K562 (cell line): ENCODE measurements around the gene CYP11A1.

ENCODE experiments used
- CTCF ChIP-seq, 3 experiments: IDR thresholded peaks in 2 of 3; conservative IDR thresholded peaks in 1 of 3; 2 replicates each; pipeline ENCODE4 v1.5.1; 2011 to 2012; ENCODE audit warnings: low read length in 3 of 3, mild to moderate bottlenecking in 3 of 3, control low read depth in 2 of 3, improper control_type of control experiment in 1 of 3, inconsistent platforms in 1 of 3, low read depth in 1 of 3, mixed read lengths in 1 of 3, moderate library complexity in 1 of 3; ENCODE audit not compliant: insufficient read depth in 2 of 3
- JUN ChIP-seq, 2 experiments: sonication (generic) in 1 of 2; formaldehyde crosslinking in 1 of 2; IDR thresholded peaks; 2 replicates each; pipeline versions ENCODE4 v1.6.1 to v1.8.0; 2012 to 2022; ENCODE audit warnings: borderline replicate concordance in 2 of 2, mild to moderate bottlenecking in 2 of 2, improper control_type of control experiment in 1 of 2, low read depth in 1 of 2, low read length in 1 of 2, missing genetic modification reagents in 1 of 2
- KLF10 ChIP-seq: fragments of 250-450 bp; sonication (Bioruptor Pico); IDR thresholded peaks from 2 replicates; pipeline ENCODE4 v1.6.1; 2021; ENCODE audit warnings: matching md5 sums
- MAX ChIP-seq: sonication (generic); formaldehyde crosslinking; IDR thresholded peaks from 2 replicates; pipeline ENCODE4 v1.9.0; 2022; ENCODE audit warnings: mild to moderate bottlenecking, missing genetic modification reagents
- POLR2A ChIP-seq: fragments of 450-650 bp; conservative IDR thresholded peaks from 2 replicates; pipeline ENCODE4 v1.6.1; 2016
- ZNF232 ChIP-seq: sonication (generic); formaldehyde crosslinking; IDR thresholded peaks from 2 replicates; pipeline ENCODE4 v1.8.0; 2022; ENCODE audit warnings: mild to moderate bottlenecking, missing genetic modification reagents
- ZNF24 ChIP-seq: fragments of 450-650 bp; IDR thresholded peaks from 2 replicates; pipeline ENCODE4 v1.6.1; 2016
- ZNF551 ChIP-seq: fragments of 250-450 bp; sonication (Bioruptor Pico); IDR thresholded peaks from 2 replicates; pipeline ENCODE4 v1.5.0; 2021; ENCODE audit warnings: mild to moderate bottlenecking, moderate library complexity

GRCh38 chr15:74385733-74386132 is 18.3 kb upstream of the CYP11A1 start:
- TF ChIP-seq KLF10 (CRISPR knock-in tag) (no peak), POLR2A (no peak), CTCF (IDR thresholded peaks at IDR 0.05 in 2 of 3, conservative IDR thresholded peaks at IDR 0.05 in 1 of 3; ENCODE audit: insufficient read depth in 2 of 3, low read depth in 1 of 3, low read length in 3 of 3) (no peak), ZNF232 (CRISPR knock-in tag) (no peak), MAX (CRISPR knock-in tag) (no peak), JUN (IDR thresholded peaks at IDR 0.05; ENCODE audit: borderline replicate concordance, low read depth, low read length) (no peak), JUN (CRISPR knock-in tag; IDR thresholded peaks at IDR 0.05; ENCODE audit: borderline replicate concordance) (no peak), ZNF551 (CRISPR knock-in tag) (no peak), ZNF24 (no peak)
